Measurements from ENCODE around the gene IL18.
A peak's percentile ranks its signal among the peaks of the same experiment; 100 is the strongest.
"Not testable (repeated sequence)": the region's sequence is repeated elsewhere in the genome, so short reads cannot be mapped to it uniquely, and the experiment has no call there.

The IL18 gene

DNA sequence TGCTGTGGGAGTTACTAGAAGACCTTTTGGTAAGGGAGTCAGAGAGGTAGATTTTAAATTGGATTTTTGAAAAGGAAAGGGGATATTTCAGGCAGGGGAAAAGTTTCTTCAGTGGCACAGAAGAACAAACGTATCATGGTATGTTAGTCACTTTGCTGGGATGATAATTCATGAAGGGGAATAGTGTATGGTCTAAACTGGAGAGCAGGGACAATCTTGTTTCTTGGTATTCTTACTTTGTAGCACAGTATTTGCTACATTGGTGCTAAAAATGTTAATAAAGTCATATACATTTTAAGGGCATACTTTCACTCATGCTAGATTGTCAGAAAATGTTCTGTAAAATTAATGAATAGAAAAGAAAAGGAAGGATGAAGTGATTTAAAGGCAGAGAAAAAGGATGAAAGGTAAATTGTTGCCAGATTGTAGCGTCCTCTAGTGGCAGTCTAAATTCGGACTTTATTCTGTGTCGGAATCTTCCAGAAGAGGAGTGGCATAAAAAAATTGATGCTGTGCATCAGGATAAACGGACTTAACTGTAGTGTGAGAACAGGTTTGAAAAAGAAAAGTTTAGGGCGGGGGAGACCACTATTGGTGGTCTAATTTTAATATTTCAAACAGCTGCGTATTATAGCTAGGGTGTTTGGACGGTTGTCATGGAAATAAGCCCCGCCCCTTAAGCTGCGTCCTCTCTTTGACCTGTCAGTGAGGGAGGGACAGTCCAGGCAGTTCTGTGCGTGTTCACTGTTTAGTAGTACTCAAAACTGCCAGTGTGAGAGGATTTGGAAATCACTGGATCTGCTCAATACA, 11.1 kb upstream of the IL18 start, which contains the start of gene BCO2:
BCO2 (plus strand) TSS at position 724 of the 810 bp plus-strand sequence. CDS start 90 bp downstream, outside the sequence.
- Histone ChIP-seq H3K27me3 (ENCODE audit: control insufficient read depth in 5 of 5, insufficient read depth in 4 of 5, low read length in 5 of 5) (no peaks in the 10 kb centered on the region), H3K4me3 (ENCODE audit: low read depth in 1 of 5, low read length in 5 of 5) (peak within 1 kb of the TSS; percentile 32 to 48 (median 46)), H3K36me3 (ENCODE audit: control insufficient read depth in 5 of 5, insufficient read depth in 5 of 5, low read length in 5 of 5) (no peaks in the 10 kb centered on the region), H3K4me1 (ENCODE audit: control insufficient read depth in 5 of 5, insufficient read depth in 5 of 5, low read length in 5 of 5) (peaks cover 0 to 12% (median 6%) of the 10 kb centered on the region in 5 donors), H3K27ac (ENCODE audit: low read depth, low read length) (peak within 1 kb of the TSS; percentile 1), H3K9ac (ENCODE audit: low read length in 5 of 5) (peak within 1 kb of the TSS in 3 of 5 donors; percentile 35 to 51 (median 51)), H3K9me3 (ENCODE audit: control insufficient read depth in 5 of 5, low read length in 5 of 5) (no peaks in the 10 kb centered on the region)

DNA sequence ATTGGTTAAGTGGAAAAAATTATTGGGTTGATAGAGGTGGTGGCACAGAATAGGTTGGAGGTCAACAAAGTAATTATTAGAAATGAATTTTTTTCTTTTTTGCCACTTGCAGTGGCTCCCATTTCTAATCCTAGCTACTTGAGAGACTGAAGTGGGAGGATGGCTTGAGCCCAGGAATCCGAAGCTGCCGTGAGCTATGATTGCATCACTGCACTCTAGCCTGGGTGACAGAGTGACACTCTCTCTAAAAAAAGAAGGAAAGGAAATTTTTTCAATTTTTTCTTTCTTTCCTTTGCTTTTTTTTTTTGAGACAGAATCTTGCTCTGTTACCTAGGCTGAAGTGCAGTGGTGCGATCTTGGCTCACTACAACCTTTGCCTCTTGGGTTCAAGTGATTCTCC, 9.3 kb upstream of the IL18 start:
- H3K4me1 ChIP-seq (ENCODE audit: control insufficient read depth in 5 of 5, insufficient read depth in 5 of 5, low read length in 5 of 5): peaks cover 0 to 12% (median 6%) of the 10 kb centered on the region in 5 donors
- H3K27ac ChIP-seq (ENCODE audit: low read depth, low read length): no peak overlapping the region
- H3K9me3 ChIP-seq (ENCODE audit: control insufficient read depth in 5 of 5, low read length in 5 of 5): no peaks in the 10 kb centered on the region
- H3K36me3 ChIP-seq (ENCODE audit: control insufficient read depth in 5 of 5, insufficient read depth in 5 of 5, low read length in 5 of 5): no peaks in the 10 kb centered on the region
- H3K9ac ChIP-seq (ENCODE audit: low read length in 5 of 5): no peak overlapping the region
- H3K4me3 ChIP-seq (ENCODE audit: low read depth in 1 of 5, low read length in 5 of 5): no peak overlapping the region
- H3K27me3 ChIP-seq (ENCODE audit: control insufficient read depth in 5 of 5, insufficient read depth in 4 of 5, low read length in 5 of 5): no peaks in the 10 kb centered on the region

DNA sequence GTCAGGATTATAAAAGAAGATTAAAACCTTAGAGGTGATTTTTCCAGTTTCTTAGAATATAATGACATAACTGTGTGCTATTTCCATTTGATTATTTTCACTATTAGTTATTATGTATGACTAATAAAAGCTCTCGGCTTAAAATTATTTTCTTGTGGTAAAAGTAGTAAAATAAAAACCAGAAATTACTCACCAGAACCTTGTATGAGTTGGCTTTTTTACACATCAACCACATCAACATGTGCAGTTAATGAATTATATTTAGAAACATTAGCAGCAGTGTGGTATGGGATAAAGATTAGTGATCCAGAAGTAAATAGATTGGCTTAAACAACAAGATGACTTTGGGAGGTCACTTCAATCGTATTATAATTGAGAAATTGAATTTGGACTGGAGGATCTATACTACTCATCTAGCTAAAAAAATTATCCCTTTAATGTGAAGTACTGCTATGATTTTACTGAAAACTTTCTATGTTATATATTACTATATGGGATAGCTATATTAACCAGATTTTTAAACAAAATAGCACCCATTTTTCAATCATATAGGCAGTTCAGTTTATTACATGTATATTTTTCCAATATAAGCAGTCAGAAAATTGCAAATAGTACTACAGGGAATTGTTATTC, 8.6 kb upstream of the IL18 start:
- Histone ChIP-seq H3K4me3 (ENCODE audit: low read depth in 1 of 5, low read length in 5 of 5) (no peak overlapping the region), H3K27ac (ENCODE audit: low read depth, low read length) (no peak overlapping the region)

DNA sequence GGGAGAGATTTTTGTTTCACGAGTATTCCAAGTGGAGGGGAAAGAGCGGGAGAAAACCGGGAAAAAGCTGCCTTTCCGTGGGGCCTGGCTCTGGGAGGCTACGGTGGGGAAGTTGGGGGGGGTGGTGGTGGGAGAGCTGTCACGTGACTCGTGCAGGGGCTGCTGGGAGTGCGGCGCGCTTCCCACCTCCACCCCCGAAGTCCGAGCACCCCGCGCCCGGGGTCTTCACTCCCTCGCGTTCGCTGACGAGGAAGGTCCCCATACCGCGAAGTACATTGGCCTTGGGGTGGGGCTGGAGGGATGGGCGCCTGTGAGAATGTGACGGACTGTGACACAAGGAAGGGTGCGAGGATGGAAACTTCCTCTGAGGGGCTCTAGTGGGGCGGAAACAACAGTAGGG, 3.3 kb upstream of the IL18 start, which contains the start of gene TEX12:
TEX12 (plus strand) TSS at position 228 of the 400 bp plus-strand sequence. CDS start 1,897 bp downstream, outside the sequence.
- no peak within 1 kb of the TSS for H3K27ac ChIP-seq (ENCODE audit: low read depth, low read length)

More for the DNA sequence above, 8.6 kb upstream of the IL18 start:
- Histone ChIP-seq H3K9me3 (ENCODE audit: control insufficient read depth in 5 of 5, low read length in 5 of 5) (no peaks in the 10 kb centered on the region), H3K36me3 (ENCODE audit: control insufficient read depth in 5 of 5, insufficient read depth in 5 of 5, low read length in 5 of 5) (no peaks in the 10 kb centered on the region), H3K9ac (ENCODE audit: low read length in 5 of 5) (no peak overlapping the region), H3K4me1 (ENCODE audit: control insufficient read depth in 5 of 5, insufficient read depth in 5 of 5, low read length in 5 of 5) (peaks cover 0 to 12% (median 6%) of the 10 kb centered on the region in 5 donors), H3K27me3 (ENCODE audit: control insufficient read depth in 5 of 5, insufficient read depth in 4 of 5, low read length in 5 of 5) (no peaks in the 10 kb centered on the region)

DNA sequence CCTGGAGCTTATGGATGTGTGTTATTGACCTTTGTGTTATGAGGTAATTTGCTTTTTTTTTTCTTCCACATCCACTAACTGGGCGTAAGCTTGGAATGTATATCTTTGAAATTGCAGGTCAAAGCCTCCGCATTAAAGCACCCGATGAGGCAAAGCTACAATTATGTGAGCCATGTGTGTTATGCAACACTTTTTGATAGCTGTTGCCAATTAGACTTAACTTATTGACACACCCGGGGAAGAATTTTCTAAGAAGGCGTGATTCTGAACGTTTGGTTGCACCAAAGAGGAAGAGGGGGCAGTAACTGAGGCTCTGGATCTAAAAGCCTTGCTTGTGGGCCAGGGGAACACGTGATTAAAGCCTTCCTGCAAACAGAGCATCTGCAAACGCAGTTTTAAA, 2.7 kb upstream of the IL18 start:
- Histone ChIP-seq H3K9me3 (ENCODE audit: control insufficient read depth in 5 of 5, low read length in 5 of 5) (no peaks in the 10 kb centered on the region), H3K4me3 (ENCODE audit: low read depth in 1 of 5, low read length in 5 of 5) (peak overlapping the region in 2 of 5 donors; percentile 22 to 44), H3K27ac (ENCODE audit: low read depth, low read length) (no peak overlapping the region), H3K27me3 (ENCODE audit: control insufficient read depth in 5 of 5, insufficient read depth in 4 of 5, low read length in 5 of 5) (no peaks in the 10 kb centered on the region), H3K9ac (ENCODE audit: low read length in 5 of 5) (no peak overlapping the region), H3K36me3 (ENCODE audit: control insufficient read depth in 5 of 5, insufficient read depth in 5 of 5, low read length in 5 of 5) (no peaks in the 10 kb centered on the region), H3K4me1 (ENCODE audit: control insufficient read depth in 5 of 5, insufficient read depth in 5 of 5, low read length in 5 of 5) (peaks cover 0 to 14% (median 12%) of the 10 kb centered on the region in 5 donors)

More for the DNA sequence above, 3.3 kb upstream of the IL18 start, which contains the start of gene TEX12:
- no peak within 1 kb of the TSS for H3K9ac ChIP-seq (ENCODE audit: low read length in 5 of 5)
- H3K9me3 ChIP-seq (ENCODE audit: control insufficient read depth in 5 of 5, low read length in 5 of 5): no peaks in the 10 kb centered on the region
- peaks cover 0 to 13% (median 11%) of the 10 kb centered on the region in 5 donors for H3K4me1 ChIP-seq (ENCODE audit: control insufficient read depth in 5 of 5, insufficient read depth in 5 of 5, low read length in 5 of 5)
- peak within 1 kb of the TSS in 2 of 5 donors; percentile 22 to 44 for H3K4me3 ChIP-seq (ENCODE audit: low read depth in 1 of 5, low read length in 5 of 5)
- H3K27me3 ChIP-seq (ENCODE audit: control insufficient read depth in 5 of 5, insufficient read depth in 4 of 5, low read length in 5 of 5): no peaks in the 10 kb centered on the region
- H3K36me3 ChIP-seq (ENCODE audit: control insufficient read depth in 5 of 5, insufficient read depth in 5 of 5, low read length in 5 of 5): no peaks in the 10 kb centered on the region

DNA sequence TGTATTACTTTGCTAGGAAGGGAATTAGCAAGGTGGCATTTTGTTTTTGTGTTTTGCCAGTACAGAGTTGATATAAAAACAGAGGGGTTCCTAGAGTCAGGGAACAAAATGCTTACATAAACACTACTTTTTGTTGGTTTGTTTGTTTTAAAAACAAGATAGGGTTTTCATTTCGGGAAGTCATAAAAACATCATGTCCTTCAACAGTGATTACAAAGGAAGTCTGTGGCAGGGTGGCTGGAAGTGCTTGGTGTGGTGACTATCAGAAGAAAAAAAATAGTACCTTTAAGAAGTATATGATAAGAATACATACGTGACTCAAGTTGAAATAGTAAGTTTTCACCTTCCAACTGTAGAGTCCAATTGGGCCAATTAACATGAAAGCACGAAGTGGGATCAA, 1.2 kb upstream of the IL18 start:
- Histone ChIP-seq H3K27me3 (ENCODE audit: control insufficient read depth in 5 of 5, insufficient read depth in 4 of 5, low read length in 5 of 5) (no peaks in the 10 kb centered on the region), H3K4me1 (ENCODE audit: control insufficient read depth in 5 of 5, insufficient read depth in 5 of 5, low read length in 5 of 5) (peaks cover 0 to 23% (median 20%) of the 10 kb centered on the region in 5 donors), H3K9me3 (ENCODE audit: control insufficient read depth in 5 of 5, low read length in 5 of 5) (no peaks in the 10 kb centered on the region), H3K36me3 (ENCODE audit: control insufficient read depth in 5 of 5, insufficient read depth in 5 of 5, low read length in 5 of 5) (no peaks in the 10 kb centered on the region), H3K27ac (ENCODE audit: low read depth, low read length) (no peak overlapping the region), H3K9ac (ENCODE audit: low read length in 5 of 5) (no peak overlapping the region), H3K4me3 (ENCODE audit: low read depth in 1 of 5, low read length in 5 of 5) (no peak overlapping the region)

DNA sequence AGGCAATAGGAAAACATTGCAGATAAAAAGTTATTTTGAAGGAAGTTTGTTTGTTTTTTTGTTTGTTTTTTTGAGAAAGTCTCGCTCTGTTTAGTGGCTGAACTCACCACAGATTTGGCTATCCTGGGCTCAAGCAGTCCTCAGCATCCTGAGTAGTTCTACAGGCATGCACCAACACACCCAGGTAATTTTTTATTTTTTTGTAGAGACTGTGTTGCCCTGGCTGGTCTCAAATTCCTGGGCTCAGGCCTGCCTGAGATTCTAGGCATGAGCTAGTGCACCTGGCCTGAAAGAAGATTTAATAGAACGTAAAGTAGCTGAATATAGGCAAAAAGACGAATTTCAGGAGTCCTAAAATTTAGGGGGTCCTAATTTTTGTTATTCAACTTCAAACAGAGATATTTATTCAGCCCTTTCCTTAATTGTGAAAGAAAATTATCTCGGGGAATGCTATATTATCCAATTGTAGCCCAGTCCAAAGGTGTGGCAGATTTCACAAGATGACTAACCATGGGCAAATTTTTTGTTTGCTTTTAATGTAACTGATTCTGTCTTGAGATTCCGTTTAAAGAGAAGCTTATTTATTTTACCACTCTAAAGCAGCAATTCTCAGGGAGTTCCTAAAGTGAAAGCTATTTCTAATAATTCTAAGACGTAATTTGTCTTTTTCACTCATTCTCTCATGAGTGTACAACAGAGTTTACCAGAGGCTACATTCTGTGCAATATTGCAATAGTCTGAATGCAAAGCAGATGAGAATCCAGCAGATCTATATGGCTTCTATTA, 940 bp downstream of the IL18 start:
- H3K4me1 ChIP-seq (ENCODE audit: control insufficient read depth in 5 of 5, insufficient read depth in 5 of 5, low read length in 5 of 5): peaks cover 0 to 23% (median 20%) of the 10 kb centered on the region in 5 donors
- H3K27ac ChIP-seq (ENCODE audit: low read depth, low read length): no peak overlapping the region
- H3K36me3 ChIP-seq (ENCODE audit: control insufficient read depth in 5 of 5, insufficient read depth in 5 of 5, low read length in 5 of 5): no peaks in the 10 kb centered on the region
- H3K9me3 ChIP-seq (ENCODE audit: control insufficient read depth in 5 of 5, low read length in 5 of 5): no peaks in the 10 kb centered on the region
- H3K27me3 ChIP-seq (ENCODE audit: control insufficient read depth in 5 of 5, insufficient read depth in 4 of 5, low read length in 5 of 5): no peaks in the 10 kb centered on the region
- H3K9ac ChIP-seq (ENCODE audit: low read length in 5 of 5): peak overlapping the region in 1 of 5 donors; percentile 35
- H3K4me3 ChIP-seq (ENCODE audit: low read depth in 1 of 5, low read length in 5 of 5): no peak overlapping the region

DNA sequence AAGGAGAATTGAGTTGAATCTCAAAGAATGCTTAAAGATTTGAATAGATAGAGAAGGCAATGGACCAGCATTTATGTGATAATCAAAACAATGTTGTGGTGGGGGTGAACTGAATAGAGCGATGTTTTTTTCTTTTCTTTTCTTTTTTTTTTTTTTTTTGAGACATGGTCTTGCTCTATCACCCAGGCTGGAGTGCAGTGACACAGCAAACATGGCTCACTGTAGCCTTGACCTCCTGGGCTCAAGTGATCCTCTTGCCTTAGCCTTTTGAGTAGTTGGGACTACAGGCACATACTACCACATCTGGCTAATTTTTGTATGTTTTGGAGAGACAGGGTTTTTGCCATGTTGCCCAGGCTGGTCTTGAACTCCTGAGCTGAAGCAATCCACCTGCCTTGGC, 1.7 kb downstream of the IL18 start:
- H3K27me3 ChIP-seq (ENCODE audit: control insufficient read depth in 5 of 5, insufficient read depth in 4 of 5, low read length in 5 of 5); H3K9me3 ChIP-seq (ENCODE audit: control insufficient read depth in 5 of 5, low read length in 5 of 5); H3K9ac ChIP-seq (ENCODE audit: low read length in 5 of 5); H3K27ac ChIP-seq (ENCODE audit: low read depth, low read length); H3K4me3 ChIP-seq (ENCODE audit: low read depth in 1 of 5, low read length in 5 of 5); H3K36me3 ChIP-seq (ENCODE audit: control insufficient read depth in 5 of 5, insufficient read depth in 5 of 5, low read length in 5 of 5): not testable (repeated sequence)
- H3K4me1 ChIP-seq (ENCODE audit: control insufficient read depth in 5 of 5, insufficient read depth in 5 of 5, low read length in 5 of 5): peaks cover 0 to 25% (median 20%) of the 10 kb centered on the region in 5 donors

DNA sequence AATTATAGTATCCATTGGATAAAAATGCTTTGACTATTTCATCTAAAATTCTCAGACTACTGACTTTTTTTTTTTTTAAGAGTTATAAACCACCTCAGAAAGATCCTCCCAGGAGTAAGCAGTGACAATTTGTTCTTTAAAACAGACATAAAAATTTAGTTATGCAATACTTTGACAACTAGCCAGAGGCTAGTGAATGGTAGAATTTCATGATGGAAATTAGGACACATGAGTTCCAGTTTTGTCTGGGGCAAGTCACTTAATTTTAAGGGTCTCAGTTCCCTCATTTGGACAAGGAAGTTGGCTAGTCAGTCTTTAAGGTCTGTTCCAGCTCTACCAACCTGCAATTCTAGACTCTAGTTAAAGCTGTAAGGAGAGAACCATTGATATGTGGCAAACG, 2.9 kb downstream of the IL18 start:
- no peaks in the 10 kb centered on the region for H3K36me3 ChIP-seq (ENCODE audit: control insufficient read depth in 5 of 5, insufficient read depth in 5 of 5, low read length in 5 of 5)
- H3K27me3 ChIP-seq (ENCODE audit: control insufficient read depth in 5 of 5, insufficient read depth in 4 of 5, low read length in 5 of 5): no peaks in the 10 kb centered on the region
- H3K27ac ChIP-seq (ENCODE audit: low read depth, low read length): no peak overlapping the region
- no peaks in the 10 kb centered on the region for H3K9me3 ChIP-seq (ENCODE audit: control insufficient read depth in 5 of 5, low read length in 5 of 5)
- no peak overlapping the region for H3K9ac ChIP-seq (ENCODE audit: low read length in 5 of 5)
- H3K4me1 ChIP-seq (ENCODE audit: control insufficient read depth in 5 of 5, insufficient read depth in 5 of 5, low read length in 5 of 5): peaks cover 0 to 18% (median 15%) of the 10 kb centered on the region in 5 donors
- no peak overlapping the region for H3K4me3 ChIP-seq (ENCODE audit: low read depth in 1 of 5, low read length in 5 of 5)
